GM19328 (cell line): ENCODE results near the gene DOCK4.

ENCODE experiments used
- ATAC-seq: cut with Tn5 transposase; IDR thresholded peaks from one replicate; pipeline ENCODE4 v1.9.1; 2021; ENCODE audit warnings: mild to moderate bottlenecking, moderate library complexity; ENCODE audit not compliant: unreplicated experiment

The DOCK4 gene

GRCh38 chr7:112193915-112194502, 12.2 kb downstream of the DOCK4 start:
- no peak for ATAC-seq

- ATAC-seq: no peak
These were observed 13.7 kb downstream of the DOCK4 start for GRCh38 chr7:112192236-112193154.

- ATAC-seq: no peak
These were observed 16.1 kb downstream of the DOCK4 start for GRCh38 chr7:112190120-112190519.

- no peak for ATAC-seq
These were observed 16.5 kb downstream of the DOCK4 start for GRCh38 chr7:112189691-112190090.

GRCh38 chr7:112188257-112188656, 17.9 kb downstream of the DOCK4 start:
- ATAC-seq: no peak

- no peak for ATAC-seq
These were observed 19.9 kb downstream of the DOCK4 start for GRCh38 chr7:112186300-112186699.

- ATAC-seq: no peak
These were observed 21.0 kb downstream of the DOCK4 start for GRCh38 chr7:112185005-112185834.

GRCh38 chr7:112184455-112184854, 21.7 kb downstream of the DOCK4 start:
- no peak for ATAC-seq

GRCh38 chr7:112183266-112183665, 22.9 kb downstream of the DOCK4 start:
- no peak for ATAC-seq

GRCh38 chr7:112182749-112183148, 23.4 kb downstream of the DOCK4 start:
- no peak for ATAC-seq

- no peak for ATAC-seq
These were observed 26.0 kb downstream of the DOCK4 start for GRCh38 chr7:112180223-112180622.

- no peak for ATAC-seq
These were observed 29.3 kb downstream of the DOCK4 start for GRCh38 chr7:112176693-112177415.

- ATAC-seq: no peak
These were observed 30.0 kb downstream of the DOCK4 start for GRCh38 chr7:112176241-112176640.

- no peak for ATAC-seq
These were observed 32.0 kb downstream of the DOCK4 start for GRCh38 chr7:112174192-112174591.

- no peak for ATAC-seq
These were observed 32.7 kb downstream of the DOCK4 start for GRCh38 chr7:112173568-112173905.

- ATAC-seq: no peak
These were observed 33.2 kb downstream of the DOCK4 start for GRCh38 chr7:112172870-112173567.

- no peak for ATAC-seq
These were observed 34.5 kb downstream of the DOCK4 start for GRCh38 chr7:112171673-112172072.

GRCh38 chr7:112168915-112169314, 37.3 kb downstream of the DOCK4 start:
- no peak for ATAC-seq

GRCh38 chr7:112167147-112167546, 39.1 kb downstream of the DOCK4 start:
- no peak for ATAC-seq

GRCh38 chr7:112162784-112163506, 43.3 kb downstream of the DOCK4 start:
- ATAC-seq: no peak
